NCI-H1417 (cell line): Measurements from ENCODE around the gene STK11.

Experiments used
- DNase-seq, 3 experiments: peaks; one replicate each; lab custom pipeline; 2025; lab: John Stamatoyannopoulos, UW

The STK11 gene

DNA sequence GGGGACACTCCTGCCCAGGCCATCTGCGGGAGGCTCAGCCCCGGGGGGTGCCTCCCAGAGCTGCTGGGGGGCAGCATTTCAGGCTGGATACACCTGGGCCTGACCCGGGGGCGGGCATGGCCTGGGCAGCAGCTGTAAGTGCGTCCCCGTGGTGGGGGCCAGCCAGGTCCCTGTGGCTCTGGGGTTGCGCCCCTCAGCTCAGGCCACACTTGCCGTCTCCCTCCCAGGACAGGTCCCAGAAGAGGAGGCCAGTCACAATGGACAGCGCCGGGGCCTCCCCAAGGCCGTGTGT lies 20.6 kb downstream of the STK11 start:
- no peak for DNase-seq

- no peak for DNase-seq
These were observed 21.1 kb downstream of the STK11 start for GRCh38 chr19:1226522-1227303.

GRCh38 chr19:1227304-1228054 lies 21.9 kb downstream of the STK11 start:
- no peak for DNase-seq

- no peak for DNase-seq
These were observed 22.8 kb downstream of the STK11 start for GRCh38 chr19:1228161-1228957.

GRCh38 chr19:1229056-1229923 lies 23.7 kb downstream of the STK11 start:
- no peak for DNase-seq

DNA sequence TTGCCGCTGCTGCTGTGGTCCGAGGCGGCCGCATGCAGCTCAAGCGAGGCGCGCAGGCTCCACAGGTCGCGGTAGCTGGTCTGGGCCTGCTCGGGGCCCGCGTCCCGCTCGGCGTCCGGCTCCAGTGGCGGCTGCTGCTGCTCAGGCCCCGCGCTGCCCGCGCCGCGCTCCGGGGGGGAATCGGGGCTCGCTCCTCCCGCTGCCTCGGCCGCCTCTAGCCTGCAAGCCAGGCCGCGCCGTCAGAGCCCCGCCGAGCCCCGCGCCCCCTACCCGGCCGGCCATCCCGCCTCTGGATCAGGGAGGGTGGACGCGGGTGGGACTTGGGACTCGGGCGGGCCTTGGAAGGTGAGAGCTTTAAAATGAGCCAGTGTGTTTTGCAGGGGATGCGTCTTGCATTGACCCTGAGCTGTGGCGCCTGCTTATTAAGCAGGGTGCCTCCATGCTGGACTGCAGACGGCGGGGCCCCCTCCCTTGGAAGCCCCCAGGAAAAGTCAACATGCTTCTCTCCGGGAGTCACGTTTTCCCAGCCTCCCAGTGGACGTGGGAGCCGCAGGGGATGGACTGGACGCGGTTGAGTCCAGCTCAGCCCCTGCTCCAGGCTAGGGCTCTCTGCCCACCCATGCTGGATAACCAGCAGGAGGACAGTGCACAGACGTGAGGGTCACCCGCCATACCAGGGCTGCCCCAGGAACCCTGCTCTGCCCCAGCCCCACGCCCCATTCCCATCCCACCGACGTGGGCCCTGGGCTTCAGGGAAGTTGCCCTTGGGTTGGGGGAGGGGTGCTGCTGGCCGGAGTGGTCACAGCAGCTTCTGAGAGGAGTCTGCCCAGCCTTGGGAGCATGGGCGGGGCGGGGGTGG lies 24.6 kb downstream of the STK11 start:
- no peak for DNase-seq

DNA sequence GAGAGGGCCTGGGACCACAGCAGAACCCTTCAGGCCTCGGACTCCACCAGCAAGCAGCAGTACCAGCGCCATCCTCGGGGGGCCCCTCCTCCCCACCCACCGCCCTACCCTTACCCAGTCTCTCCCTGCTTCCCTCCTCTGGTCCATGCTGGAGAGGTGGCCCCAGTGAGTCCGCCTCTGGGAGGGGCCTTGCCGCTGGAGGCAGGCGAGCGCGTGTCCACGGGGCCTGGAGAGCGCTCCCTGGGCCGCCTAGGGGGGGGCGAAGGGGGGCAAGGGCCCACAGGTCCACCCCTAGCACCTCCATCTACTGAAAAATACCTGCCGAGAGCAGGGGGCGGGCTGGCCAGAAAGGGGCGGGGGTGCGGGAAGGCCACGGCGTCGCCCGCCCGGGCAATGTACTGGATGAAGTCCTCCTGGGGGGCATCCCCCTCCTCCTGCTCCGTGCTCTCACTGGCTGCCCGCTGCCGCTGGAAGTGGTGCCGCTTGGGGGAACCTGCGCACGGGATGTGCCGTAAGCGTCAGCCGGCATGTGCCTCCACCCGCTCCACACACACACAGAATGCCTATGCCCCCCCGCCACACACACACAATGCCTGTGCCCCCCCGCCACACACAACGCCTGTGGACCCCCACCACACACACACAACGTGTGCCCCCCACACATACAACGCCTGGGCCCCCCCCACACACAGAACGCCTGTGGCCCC lies 25.4 kb downstream of the STK11 start:
- DNase-seq, result no peak

GRCh38 chr19:1231729-1232637 lies 26.4 kb downstream of the STK11 start:
- DNase-seq, result no peak

DNA sequence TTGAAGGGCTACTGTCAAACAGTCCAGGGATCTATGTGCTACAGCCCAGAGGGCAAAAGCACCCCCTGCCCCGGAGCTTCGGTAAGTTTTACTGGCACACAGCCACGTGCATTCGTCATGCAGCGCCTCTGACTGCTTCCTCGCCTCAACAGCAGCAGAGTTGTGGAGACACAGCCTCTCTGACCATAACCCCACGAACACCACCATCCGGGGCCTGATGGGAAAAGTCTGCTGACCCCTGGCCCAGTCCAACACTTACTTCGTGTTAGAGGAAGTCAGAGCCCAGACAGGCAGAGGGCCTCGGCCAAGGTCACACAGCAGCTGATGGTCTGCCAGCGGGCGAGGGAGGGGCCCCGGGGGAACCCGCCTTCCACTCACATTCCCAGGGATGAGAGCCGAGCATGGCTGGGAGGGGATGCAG lies 27.1 kb downstream of the STK11 start:
- DNase-seq, result no peak

- no peak for DNase-seq
These were observed 27.6 kb downstream of the STK11 start for GRCh38 chr19:1233115-1233667.

DNA sequence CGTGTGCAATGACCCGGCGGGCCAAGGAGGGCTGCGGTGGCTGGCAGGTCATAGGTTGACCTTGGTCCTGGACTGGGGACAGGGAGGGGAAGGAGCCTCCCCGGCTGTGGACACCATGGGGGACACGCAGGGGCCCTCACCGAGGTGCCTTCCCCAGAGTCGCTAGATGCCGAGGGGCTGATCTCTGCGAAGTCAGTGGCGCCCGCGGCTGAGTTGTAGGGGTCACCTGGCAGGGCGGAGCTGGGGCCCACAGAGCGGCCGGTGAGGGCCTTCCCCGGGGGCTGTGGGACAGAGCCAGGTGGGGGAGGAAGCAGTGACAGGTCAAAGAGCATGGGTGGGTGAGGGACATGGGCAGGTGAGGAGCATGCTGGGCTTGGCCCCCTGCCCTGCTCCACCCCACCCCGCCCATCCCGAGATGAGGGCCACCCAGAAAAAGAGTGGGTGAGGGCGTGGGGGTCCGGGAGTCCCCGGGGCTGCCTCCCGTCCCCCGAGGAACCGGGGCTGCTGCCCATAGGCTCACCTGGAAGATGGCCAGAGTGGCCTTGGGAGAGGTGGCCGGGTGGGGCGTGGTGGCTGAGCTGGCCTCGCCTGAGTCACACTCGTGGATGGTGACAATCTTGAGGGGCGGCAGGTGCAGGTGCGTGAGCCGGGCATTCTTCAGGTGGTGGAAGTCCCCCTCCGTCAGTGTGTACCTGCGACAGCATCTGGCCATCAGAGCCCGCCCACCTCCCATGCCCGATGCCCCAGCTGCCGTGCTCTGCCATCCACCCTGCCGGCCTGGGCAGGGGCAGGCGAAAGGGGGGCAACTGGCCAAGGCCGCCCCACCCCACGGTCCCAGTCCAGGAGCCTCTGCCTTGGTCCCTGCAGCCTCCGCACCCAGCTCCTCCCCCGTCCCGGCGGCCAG lies 28.7 kb downstream of the STK11 start:
- DNase-seq, result no peak

- no peak for DNase-seq
These were observed 29.4 kb downstream of the STK11 start for GRCh38 chr19:1234955-1235380.

DNA sequence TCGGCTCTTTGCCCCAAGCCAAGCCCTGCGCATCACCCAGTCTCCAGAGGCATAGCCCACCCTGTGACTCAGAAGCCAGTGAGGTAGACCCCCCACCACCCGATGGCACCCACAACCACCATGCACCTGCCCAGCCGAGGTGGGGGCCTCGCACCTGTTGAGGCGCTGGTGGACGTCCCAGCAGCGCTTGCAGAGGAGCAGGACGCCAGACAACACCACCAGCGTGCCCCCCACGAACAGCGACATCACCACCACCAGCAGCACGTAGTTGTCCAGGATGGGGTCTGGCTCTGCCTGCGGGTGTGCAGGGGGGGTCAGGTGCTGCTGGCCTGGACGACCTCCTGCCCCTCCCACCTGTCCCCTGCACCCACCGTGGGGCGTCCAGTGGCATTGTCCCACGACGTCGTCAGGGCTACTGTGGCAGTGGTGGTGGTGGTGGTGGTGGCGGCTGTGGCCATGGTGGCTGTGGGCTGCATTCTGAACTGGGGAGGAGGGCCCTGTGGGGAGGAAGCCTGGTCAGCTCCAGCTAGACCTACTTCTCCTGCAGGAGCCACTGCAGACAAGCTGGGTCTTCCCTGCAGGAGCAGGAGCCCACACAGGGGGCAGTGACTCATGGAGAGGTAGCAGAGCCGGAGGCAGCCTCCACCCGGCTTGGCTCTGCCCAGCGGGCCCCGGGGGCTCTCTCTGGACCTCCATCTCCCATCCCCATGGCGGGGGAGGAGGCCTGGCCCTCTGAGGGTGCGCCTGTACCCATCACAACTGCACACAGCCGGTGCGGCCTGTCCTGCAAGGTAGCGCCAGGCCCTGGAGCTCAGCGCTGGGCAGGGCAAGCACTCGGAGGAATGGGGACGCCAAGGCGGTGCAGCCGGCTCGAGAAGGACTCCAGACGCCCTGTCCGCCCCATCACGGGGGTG lies 30.3 kb downstream of the STK11 start:
- peak in 1 of 3 experiments; percentile 71 for DNase-seq

DNA sequence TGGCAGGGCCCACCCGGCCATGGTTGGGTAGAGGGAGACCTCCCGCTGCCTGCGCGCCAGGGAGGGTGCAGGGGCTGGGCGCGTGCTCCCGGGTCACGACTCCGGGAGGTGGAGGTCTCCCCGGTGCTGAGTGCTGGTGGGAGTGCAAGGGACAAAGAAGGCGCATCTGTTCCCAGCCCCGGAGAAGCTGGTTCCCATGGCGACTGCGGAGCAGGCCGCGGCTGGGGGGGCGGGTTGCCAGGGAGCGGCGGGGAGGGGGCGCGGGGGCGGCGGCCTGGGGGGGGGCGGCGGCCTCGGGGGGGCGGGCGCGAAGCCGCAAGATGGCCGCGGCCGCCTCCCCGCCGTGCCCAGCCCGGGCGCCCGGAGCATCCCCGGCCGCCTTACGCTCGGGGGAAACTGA lies 31.0 kb downstream of the STK11 start:
- peak in 2 of 3 experiments; percentile 70 to 78 for DNase-seq

- DNase-seq, result peak in 2 of 3 experiments; percentile 50 to 71
These were observed 31.6 kb downstream of the STK11 start for GRCh38 chr19:1237027-1237659.

DNA sequence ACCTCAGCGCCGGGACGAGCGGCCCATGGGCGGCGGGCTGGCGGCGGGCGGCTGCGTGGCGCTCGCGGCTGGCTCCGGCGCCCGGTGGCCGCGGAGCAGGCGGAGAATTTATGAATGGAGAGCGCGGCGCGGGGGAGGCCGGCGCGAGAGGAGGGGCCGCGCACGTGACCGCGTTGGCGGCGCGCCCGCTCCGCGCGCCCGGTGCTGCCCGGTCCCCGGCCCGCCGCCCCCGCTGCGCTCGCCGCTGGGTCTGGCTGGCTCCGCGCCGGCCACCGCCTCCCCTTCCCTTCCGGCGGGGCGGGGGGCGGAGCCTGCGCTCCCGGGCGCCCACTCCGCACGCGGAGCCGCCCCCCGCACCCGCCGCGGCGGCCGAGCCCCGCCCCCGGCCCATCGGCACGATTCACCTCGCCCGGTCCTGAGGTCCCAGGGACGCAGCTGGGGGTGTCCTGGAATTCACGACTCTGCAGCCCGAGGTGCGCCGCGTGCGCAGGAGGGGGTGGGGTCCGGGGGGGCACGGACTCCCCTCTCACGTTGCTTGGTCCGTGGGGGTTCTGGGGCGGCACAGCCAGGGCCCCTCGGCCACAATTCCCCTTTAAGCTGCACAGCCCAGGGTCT lies 32.3 kb downstream of the STK11 start, which contains the start of gene CBARP:
TSS of gene CBARP (minus strand) at position 252 of the 615 bp plus-strand sequence. CDS start 1,905 bp downstream, outside the sequence.
- peak; percentile 28 to 54 (median 54) for DNase-seq
